NB4 (cell line): ENCODE results near the gene CAMK2N1.

ENCODE experiments used
- POLR2A ChIP-seq: IDR thresholded peaks from 2 replicates; pipeline ENCODE4 v1.6.1; 2011; ENCODE audit warnings: mild to moderate bottlenecking; ENCODE audit not compliant: insufficient read length; ENCODE audit errors: extremely low read depth
- TF ChIP-seq, protein P1 (sequence below): IDR thresholded peaks from one replicate; pipeline ENCODE4 v1.5.1; 2012; ENCODE audit warnings: low read depth, low read length

- TF ChIP-seq, protein P1, sequence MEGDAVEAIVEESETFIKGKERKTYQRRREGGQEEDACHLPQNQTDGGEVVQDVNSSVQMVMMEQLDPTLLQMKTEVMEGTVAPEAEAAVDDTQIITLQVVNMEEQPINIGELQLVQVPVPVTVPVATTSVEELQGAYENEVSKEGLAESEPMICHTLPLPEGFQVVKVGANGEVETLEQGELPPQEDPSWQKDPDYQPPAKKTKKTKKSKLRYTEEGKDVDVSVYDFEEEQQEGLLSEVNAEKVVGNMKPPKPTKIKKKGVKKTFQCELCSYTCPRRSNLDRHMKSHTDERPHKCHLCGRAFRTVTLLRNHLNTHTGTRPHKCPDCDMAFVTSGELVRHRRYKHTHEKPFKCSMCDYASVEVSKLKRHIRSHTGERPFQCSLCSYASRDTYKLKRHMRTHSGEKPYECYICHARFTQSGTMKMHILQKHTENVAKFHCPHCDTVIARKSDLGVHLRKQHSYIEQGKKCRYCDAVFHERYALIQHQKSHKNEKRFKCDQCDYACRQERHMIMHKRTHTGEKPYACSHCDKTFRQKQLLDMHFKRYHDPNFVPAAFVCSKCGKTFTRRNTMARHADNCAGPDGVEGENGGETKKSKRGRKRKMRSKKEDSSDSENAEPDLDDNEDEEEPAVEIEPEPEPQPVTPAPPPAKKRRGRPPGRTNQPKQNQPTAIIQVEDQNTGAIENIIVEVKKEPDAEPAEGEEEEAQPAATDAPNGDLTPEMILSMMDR: no peak
- no peak for TF ChIP-seq POLR2A
Observed at GRCh38 chr1:20499105-20499504, 13.1 kb upstream of the CAMK2N1 start.
